DOHH2 (cell line): ENCODE measurements around the gene RHCE.
"Not testable (repeated sequence)": the region's sequence is repeated elsewhere in the genome, so short reads cannot be mapped to it uniquely, and the experiment has no call there.

Experiments
- H3F3A ChIP-seq: fragments of 200-600 bp; sonication (generic), shearing (Covaris generic); 2 replicates; pipeline ENCODE4 v1.6.0; 2016; ENCODE audit warnings: antibody characterized with exemption, mild to moderate bottlenecking; ENCODE audit not compliant: control insufficient read depth, insufficient read depth
- H3K27ac ChIP-seq: fragments of 200-600 bp; sonication (generic); 2 replicates; pipeline ENCODE4 v1.5.1; 2014; ENCODE audit warnings: low read depth, mild to moderate bottlenecking, low read length, moderate library complexity
- H3K27me3 ChIP-seq: fragments of 200-600 bp; sonication (generic); 2 replicates; pipeline ENCODE4 v1.6.1; 2014; ENCODE audit warnings: mild to moderate bottlenecking, low read length, mixed read lengths; ENCODE audit not compliant: control insufficient read depth
- H3K36me3 ChIP-seq: fragments of 200-600 bp; sonication (generic); 2 replicates; pipeline ENCODE4 v1.6.1; 2014; ENCODE audit warnings: mild to moderate bottlenecking, low read length, moderate library complexity, mixed read lengths; ENCODE audit not compliant: control insufficient read depth
- H3K4me1 ChIP-seq: fragments of 200-600 bp; sonication (generic); 2 replicates; pipeline ENCODE4 v1.6.1; 2014; ENCODE audit warnings: mild to moderate bottlenecking, low read length, mixed read lengths; ENCODE audit not compliant: control insufficient read depth
- H3K4me2 ChIP-seq: fragments of 200-600 bp; sonication (generic); 2 replicates; pipeline ENCODE4 v1.6.0; 2014; ENCODE audit warnings: mild to moderate bottlenecking, low read length, moderate library complexity
- H3K4me3 ChIP-seq: fragments of 200-600 bp; sonication (generic); 2 replicates; pipeline ENCODE4 v1.5.1; 2014; ENCODE audit warnings: mild to moderate bottlenecking, low read length, mixed read lengths
- H3K79me2 ChIP-seq: fragments of 200-600 bp; sonication (generic); 2 replicates; pipeline ENCODE4 v1.6.1; 2014; ENCODE audit warnings: mild to moderate bottlenecking, low read length, mixed read lengths; ENCODE audit not compliant: control insufficient read depth
- H3K9me2 ChIP-seq: fragments of 200-600 bp; sonication (generic); replicated peaks from 2 replicates; pipeline ENCODE4 v1.6.1; 2014; ENCODE audit warnings: mild to moderate bottlenecking, low read length, mixed read lengths; ENCODE audit not compliant: control insufficient read depth
- H3K9me3 ChIP-seq: fragments of 200-600 bp; sonication (generic); 2 replicates; pipeline ENCODE4 v1.6.1; 2014; ENCODE audit warnings: antibody characterized with exemption, low read length, mixed read lengths; ENCODE audit not compliant: control insufficient read depth, insufficient read depth
- H4K20me1 ChIP-seq: fragments of 200-600 bp; sonication (generic); 2 replicates; pipeline ENCODE4 v1.6.0; 2014; ENCODE audit warnings: low read depth, mild to moderate bottlenecking, antibody characterized with exemption, low read length, moderate library complexity; ENCODE audit not compliant: control insufficient read depth, insufficient read depth
- EZH2phosphoT487 ChIP-seq: fragments of 200-600 bp; sonication (generic); IDR thresholded peaks from 2 replicates; pipeline ENCODE4 v1.6.1; 2017; ENCODE audit warnings: borderline replicate concordance, mild to moderate bottlenecking, antibody characterized with exemption, low read length, moderate library complexity, mixed read lengths
- TF ChIP-seq, protein P1 (sequence below): fragments of 200-600 bp; sonication (generic); IDR thresholded peaks from one replicate; pipeline ENCODE4 v1.5.1; 2014; ENCODE audit warnings: antibody characterized with exemption, mild to moderate bottlenecking, low read depth, low read length; ENCODE audit not compliant: poor library complexity, severe bottlenecking

RHCE gene

DNA sequence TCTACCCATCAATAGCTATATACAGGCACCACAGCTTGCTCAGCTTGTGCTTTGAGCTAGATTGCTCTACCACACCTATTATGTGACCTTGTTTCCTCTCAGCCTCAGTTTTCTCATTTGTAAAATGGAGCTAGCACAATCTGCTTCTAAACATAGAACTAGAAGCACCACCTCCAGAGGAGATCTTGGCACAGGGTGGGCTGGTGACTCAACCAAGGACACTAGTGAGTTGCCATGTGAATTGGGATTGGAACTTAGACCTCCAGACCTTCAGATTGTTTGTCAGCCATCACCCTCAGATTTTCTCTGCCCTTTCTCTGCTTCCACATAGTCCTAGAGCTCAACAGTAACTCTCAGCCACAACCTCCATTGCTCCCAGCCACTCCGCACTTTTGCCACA lies 7.1 kb upstream of the RHCE start:
- Histone ChIP-seq H4K20me1 (no peaks in the 10 kb centered on the region), H3K27me3 (no peaks in the 10 kb centered on the region), H3K9me3 (no peaks in the 10 kb centered on the region), H3K79me2 (peaks cover 24% of the 10 kb centered on the region), H3F3A (0 out of 2 replicates have a peak, but pooled peaks cover 5% of the 10 kb centered on the region), H3K36me3 (peaks cover 12% of the 10 kb centered on the region), H3K4me2 (no peak overlapping the region), H3K4me3 (no peak overlapping the region), H3K9me2 (no peaks in the 10 kb centered on the region), H3K27ac (no peak overlapping the region), H3K4me1 (peaks cover 18% of the 10 kb centered on the region)
- TF ChIP-seq, protein P1, sequence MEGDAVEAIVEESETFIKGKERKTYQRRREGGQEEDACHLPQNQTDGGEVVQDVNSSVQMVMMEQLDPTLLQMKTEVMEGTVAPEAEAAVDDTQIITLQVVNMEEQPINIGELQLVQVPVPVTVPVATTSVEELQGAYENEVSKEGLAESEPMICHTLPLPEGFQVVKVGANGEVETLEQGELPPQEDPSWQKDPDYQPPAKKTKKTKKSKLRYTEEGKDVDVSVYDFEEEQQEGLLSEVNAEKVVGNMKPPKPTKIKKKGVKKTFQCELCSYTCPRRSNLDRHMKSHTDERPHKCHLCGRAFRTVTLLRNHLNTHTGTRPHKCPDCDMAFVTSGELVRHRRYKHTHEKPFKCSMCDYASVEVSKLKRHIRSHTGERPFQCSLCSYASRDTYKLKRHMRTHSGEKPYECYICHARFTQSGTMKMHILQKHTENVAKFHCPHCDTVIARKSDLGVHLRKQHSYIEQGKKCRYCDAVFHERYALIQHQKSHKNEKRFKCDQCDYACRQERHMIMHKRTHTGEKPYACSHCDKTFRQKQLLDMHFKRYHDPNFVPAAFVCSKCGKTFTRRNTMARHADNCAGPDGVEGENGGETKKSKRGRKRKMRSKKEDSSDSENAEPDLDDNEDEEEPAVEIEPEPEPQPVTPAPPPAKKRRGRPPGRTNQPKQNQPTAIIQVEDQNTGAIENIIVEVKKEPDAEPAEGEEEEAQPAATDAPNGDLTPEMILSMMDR, result no peak
- no peak for TF ChIP-seq EZH2phosphoT487

DNA sequence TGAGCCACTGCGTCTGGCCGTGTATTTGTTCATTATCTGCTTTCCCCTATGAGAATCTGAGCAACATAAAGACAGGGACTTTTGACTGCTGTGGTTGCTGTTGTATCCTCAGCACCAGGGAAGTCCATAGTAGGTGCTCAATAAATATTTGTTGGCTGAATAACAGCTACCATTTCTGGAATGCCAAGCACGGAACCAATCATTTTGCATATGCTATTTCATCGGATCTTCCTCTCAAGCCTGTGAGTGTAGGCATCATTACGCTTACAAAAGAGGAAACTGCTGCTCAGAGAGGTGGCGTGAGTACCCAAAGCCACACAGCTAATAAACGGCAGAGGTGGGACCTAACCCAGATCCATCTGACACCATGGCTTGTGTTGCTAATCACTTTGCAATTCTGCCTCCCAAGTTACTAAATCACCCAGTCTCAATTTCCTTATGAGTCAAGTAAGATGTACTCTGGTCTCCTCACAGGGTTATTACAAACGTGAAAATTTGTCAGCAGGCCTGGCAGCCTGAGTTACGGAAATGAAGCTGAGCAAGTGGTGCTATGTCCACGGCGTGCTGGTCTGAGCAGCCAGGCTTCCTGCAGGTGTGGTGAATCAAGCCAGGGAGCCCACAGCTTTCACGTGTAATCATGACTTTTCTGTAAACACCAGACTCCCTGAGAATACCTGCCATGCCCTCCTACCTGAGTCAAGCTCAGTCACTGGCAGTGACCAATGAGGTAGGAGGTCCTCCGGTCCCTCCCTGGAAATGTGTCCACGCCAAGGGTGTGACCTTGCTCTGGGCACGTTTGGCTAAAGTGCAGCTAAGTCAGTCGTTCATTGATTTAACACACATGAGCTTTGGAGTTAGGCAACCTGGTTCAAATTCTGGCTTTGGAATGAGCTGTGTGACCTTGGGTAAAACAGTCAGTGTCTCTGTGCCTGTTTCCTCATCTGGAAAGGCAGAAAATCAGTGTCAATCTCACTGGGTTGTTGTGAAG lies 4.8 kb upstream of the RHCE start:
- Histone ChIP-seq H3F3A (no peaks in the 10 kb centered on the region), H3K9me3 (no peaks in the 10 kb centered on the region), H4K20me1 (no peaks in the 10 kb centered on the region), H3K79me2 (peaks cover 5% of the 10 kb centered on the region; the same call in 1 of the 2 replicates), H3K9me2 (no peaks in the 10 kb centered on the region), H3K4me3 (no peak overlapping the region), H3K4me2 (no peak overlapping the region), H3K4me1 (peaks cover 10% of the 10 kb centered on the region), H3K36me3 (no peaks in the 10 kb centered on the region), H3K27ac (no peak overlapping the region), H3K27me3 (no peaks in the 10 kb centered on the region)
- TF ChIP-seq, protein P1, result no peak
- TF ChIP-seq EZH2phosphoT487, result no peak

DNA sequence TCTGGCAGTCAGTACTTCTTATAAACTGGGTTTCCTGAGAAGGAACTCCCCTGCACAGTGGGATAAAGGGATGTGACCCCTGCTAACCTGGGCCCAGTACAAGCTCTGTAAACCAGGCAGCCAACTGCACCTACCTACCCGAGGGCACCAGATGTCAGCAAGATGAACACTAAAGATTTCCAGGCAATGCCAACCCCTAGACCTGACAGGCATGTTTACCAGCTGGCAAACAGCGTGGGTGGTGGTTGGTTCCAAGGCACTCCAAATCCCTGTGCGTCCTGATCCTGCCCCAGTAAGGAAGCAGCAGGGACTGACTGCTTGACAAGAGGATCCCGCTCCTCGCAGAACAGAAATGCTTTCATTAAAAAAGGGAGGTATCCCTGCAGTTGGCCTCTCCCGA lies 2.6 kb upstream of the RHCE start:
- not testable (repeated sequence) for H3K36me3 ChIP-seq, H3K4me2 ChIP-seq, H3K27ac ChIP-seq, H3K4me3 ChIP-seq, H3F3A ChIP-seq, H3K9me3 ChIP-seq, H3K79me2 ChIP-seq, H3K4me1 ChIP-seq, H3K27me3 ChIP-seq, H4K20me1 ChIP-seq, H3K9me2 ChIP-seq

DNA sequence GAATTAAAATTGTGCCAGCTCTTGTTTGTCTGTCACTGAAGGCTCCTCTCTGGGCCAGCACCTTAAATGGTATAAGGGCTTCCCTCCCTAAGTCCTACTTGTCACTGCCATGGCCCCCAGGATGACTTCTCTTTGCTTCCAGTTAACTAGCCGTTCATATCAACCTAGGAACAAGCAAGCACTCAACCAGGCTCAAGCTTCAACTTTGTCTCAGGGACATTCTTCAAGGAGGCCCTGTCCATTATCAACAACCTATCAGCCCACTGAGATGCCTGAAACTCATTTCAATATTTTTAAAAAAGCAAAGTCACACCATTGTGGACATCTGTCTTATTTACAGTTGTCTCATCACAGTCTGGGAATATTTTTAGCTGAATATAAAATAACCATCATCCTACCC lies 1.3 kb downstream of the RHCE start:
- not testable (repeated sequence) for H3K9me3 ChIP-seq, H3F3A ChIP-seq, H4K20me1 ChIP-seq, H3K79me2 ChIP-seq, H3K4me1 ChIP-seq, H3K36me3 ChIP-seq, H3K27ac ChIP-seq, H3K27me3 ChIP-seq, H3K4me3 ChIP-seq, H3K4me2 ChIP-seq, H3K9me2 ChIP-seq

DNA sequence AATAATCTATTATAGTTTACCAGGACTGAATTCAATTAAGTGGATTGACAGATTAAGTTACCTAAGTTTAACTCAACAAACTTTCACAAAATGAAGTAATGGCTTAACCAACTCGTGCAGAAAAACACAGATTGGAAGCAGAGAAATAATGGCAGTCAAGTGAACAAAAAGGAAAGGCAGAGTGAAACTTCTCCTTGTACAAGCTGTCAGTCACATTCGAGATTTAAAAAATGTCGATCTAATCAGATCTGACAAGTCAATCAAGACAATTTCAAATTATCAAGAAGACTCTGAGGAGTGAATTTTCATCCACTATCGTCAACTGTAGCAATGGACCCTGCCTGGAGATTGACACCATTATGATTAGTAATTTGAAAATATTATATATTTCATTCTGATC lies 3.3 kb downstream of the RHCE start:
- H3F3A ChIP-seq, H3K79me2 ChIP-seq, H4K20me1 ChIP-seq, H3K27me3 ChIP-seq, H3K9me2 ChIP-seq, H3K4me3 ChIP-seq, H3K36me3 ChIP-seq, H3K9me3 ChIP-seq, H3K27ac ChIP-seq, H3K4me2 ChIP-seq: not testable (repeated sequence)
- H3K4me1 ChIP-seq, result peaks cover 19% of the 10 kb centered on the region

DNA sequence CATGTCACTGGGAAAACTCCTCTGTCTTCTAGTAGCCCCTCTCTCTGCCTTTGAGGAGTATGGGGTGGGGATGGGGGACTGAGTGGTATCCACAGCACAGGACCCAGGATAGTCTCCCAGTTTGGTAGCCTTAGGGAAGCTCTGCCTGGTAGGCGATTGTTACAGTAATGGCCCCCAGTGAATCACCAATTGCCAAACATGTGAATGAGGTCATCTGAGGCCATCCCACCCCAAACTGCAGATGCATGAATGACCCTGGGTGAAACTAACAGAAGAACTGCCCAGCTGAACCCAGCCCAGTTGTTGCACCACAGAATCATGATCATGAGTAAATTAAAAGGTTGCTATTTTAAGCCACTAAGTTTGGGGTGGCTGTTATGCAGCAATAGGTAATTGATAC lies 6.0 kb downstream of the RHCE start:
- H3K79me2 ChIP-seq, H4K20me1 ChIP-seq, H3K4me3 ChIP-seq, H3K27me3 ChIP-seq, H3K9me2 ChIP-seq, H3K36me3 ChIP-seq, H3K27ac ChIP-seq, H3K4me2 ChIP-seq, H3F3A ChIP-seq, H3K9me3 ChIP-seq: not testable (repeated sequence)
- peaks cover 38% of the 10 kb centered on the region for H3K4me1 ChIP-seq
